GM20000 (cell line): ENCODE data around the gene MICAL2.

Source experiments
- DNase-seq: peaks from one replicate; pipeline ENCODE4 v3.0.0; 2012; ENCODE audit warnings: low spot score
- TF ChIP-seq, protein P1 (sequence below): IDR thresholded peaks from 2 replicates; pipeline ENCODE4 v1.5.1; 2012; ENCODE audit warnings: mild to moderate bottlenecking, control low read depth; ENCODE audit errors: extremely low read depth, missing control alignments

The MICAL2 gene

DNA sequence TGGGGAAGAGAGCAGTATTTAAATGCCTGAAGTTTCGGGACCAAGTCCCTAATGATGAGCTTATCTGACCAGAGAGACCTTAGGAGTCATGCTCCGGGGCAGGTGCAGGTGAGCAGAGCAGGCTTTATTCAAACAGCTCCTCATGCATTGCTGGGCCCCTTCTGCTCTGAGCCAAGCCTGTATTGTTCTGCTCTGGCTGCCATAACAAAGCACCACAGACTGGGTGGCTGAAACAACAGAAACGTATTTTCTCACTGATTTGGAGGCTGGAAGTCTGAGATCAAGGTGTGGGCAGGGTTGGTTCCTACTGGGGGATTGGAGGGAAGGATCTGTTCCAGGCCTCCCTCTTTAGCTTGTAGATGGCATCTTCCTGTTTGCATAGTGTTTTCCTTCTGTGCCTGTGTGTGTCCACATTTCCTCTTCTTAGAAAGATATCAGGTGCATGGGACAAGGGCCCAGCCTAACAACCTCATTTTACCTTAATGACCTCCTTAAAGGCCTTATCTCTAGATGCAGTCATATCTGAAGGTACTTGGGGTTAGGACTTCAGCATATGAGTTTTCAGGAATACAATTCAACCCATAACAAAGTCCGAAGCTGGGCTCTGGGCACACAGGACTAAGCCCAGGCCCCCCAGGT, 169.9 kb downstream of the MICAL2 start:
- DNase-seq, result no peak
- TF ChIP-seq, protein P1, sequence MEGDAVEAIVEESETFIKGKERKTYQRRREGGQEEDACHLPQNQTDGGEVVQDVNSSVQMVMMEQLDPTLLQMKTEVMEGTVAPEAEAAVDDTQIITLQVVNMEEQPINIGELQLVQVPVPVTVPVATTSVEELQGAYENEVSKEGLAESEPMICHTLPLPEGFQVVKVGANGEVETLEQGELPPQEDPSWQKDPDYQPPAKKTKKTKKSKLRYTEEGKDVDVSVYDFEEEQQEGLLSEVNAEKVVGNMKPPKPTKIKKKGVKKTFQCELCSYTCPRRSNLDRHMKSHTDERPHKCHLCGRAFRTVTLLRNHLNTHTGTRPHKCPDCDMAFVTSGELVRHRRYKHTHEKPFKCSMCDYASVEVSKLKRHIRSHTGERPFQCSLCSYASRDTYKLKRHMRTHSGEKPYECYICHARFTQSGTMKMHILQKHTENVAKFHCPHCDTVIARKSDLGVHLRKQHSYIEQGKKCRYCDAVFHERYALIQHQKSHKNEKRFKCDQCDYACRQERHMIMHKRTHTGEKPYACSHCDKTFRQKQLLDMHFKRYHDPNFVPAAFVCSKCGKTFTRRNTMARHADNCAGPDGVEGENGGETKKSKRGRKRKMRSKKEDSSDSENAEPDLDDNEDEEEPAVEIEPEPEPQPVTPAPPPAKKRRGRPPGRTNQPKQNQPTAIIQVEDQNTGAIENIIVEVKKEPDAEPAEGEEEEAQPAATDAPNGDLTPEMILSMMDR, result no peak

DNA sequence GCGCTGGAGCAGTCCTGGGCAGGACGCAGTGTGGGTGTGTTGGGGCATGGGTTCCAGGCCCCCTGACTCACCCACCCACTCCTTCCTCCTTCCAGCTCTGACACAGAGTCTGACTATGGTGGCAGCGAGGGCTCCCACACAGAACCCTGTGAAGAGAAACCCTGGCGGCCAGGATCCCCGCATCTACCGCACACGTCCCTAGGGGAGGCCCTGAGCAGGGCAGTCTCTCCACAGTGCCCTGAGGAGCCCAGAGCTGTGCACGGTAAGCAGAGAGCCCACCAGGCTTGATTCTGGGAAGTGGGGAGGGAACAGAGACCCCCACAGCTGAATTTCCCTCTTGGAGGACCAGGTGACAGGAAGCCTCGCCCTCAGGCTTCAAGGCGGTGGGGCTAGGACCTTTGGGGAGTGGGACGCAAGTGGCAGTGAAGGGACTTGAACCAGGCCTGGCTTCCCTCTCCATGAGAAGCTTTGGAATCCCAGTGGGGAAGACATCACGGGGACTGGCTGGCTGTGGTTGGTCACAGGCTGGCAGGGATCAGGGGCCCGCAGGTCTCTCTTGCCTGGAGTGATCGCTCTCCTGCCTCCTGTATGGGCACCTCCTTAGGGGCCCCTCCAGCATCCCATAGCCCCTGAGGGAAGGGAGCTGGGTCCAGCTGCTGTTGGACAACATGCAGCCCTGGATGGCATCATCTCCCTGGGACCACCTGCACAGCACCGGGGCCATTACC, 170.6 kb downstream of the MICAL2 start:
- TF ChIP-seq, protein P1, result no peak
- DNase-seq, result no peak

DNA sequence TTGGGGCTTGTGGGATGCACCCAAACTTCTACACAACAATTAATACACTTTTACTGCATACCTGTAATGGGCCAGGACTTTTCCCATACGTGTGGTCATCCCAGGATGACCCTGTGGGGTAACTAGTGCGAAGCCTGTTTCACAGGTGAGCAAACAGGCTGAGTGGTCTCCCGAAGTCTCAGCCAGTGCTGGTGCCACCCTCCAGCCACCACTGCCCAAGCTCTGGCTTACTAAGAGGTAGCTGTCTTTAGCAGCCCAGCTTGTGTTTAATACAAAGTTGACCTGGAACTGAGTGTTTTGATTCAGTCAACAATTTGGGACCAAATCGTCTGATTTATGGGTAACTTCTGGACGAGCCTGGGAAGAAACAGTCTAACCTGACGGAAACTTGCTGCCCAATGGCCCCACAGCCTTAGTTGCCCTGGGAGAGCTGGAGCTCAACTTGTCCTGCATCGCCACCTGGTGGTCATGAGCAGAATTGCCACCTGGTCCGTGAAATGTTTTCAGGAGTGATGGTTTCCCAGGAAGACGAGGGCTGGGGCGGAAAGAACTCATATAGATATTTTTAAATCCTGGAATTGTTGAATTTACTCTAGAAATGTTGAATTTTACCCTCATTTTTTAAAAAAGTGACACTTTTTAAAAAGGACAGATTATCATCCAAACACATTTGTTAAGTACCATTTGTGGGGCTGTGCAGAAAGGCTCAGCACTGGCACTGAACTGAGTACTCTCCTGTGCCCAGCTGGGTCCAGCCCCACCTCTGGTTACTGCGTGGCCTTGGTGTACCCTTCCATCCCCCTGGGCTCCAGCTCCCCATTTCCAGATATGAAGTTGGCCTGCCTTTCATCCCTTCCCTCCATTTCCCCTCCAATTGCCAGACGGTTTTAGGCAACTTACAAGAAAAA, 171.4 kb downstream of the MICAL2 start:
- DNase-seq, result peak; percentile 78

DNA sequence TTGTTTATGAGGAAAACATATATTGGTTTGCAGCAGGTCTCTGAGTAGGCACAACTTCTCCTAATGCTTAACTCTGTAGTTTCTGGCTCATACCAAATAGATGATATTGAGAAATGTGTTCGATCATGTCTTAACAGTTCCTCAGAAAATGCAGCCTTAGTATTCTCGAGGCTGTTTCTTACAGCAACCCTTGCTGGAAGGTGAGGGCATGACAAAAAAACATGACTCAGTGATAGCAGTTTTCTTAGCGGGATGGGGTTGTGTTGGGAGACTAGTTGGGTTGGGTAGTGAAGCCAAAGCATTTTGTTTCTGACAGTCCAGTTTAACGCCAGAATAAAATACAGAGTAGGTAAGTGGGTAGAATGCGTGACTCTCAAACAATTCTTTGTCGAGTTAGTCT, 172.3 kb downstream of the MICAL2 start:
- TF ChIP-seq, protein P1, result no peak
- DNase-seq, result no peak

More for the DNA sequence above, 171.4 kb downstream of the MICAL2 start:
- TF ChIP-seq, protein P1, result peak; percentile 97

DNA sequence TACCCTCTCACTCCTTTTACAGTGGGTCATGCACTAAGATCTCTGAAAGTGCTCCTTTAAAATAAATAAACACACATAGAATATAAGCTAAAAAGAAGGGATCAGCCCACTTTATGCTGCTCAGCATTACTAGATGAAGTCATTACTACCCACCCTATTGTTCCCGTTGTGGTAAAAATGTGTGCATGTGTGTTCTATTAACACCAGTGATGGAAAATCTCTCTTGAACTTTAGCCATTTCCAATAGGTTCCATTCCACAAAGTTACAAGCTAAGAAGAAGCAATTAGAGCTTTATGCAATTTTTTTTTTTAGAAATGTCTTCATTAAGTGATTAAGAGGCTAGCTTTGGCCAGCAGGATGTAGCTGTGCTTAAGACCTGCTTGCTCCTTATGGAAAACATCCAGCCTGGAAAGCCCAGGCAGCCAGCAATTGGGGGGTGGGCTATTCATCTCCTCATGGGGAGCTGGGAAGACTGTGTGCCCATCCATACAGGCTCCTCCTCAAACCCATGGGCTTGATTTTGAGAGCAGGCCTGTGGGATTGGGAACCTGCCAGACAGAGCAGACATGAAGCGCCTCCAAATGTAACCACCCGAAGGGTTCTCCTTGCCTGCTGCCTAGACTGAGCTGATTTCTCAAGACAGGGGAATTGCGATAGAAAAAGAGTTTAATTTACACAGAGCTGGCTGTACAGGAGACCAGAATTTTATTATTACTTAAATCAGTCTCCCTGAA, 174.1 kb downstream of the MICAL2 start:
- TF ChIP-seq, protein P1, result no peak
- no peak for DNase-seq

DNA sequence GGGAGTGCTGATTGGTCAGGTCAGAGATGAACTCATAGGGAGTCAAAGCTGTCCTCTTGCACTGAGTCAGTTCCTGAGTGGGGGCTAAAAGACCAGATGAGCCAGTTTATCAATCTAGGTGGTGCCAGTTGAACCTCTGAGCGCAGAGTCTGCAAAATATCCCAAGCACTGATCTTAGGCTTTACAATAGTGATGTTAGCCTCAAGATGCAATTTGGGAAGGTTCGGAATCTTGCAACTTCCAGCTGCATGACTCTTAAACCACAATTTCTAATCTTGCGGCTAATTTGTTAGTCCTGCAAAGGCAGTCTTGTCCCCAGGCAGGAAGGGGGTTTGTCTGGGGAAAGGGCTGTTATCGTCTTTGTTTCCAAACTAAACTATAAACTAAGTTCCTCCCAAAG, 174.7 kb downstream of the MICAL2 start:
- no peak for DNase-seq

More for the DNA sequence above, 174.7 kb downstream of the MICAL2 start:
- TF ChIP-seq, protein P1, result no peak
